GM20000 (cell line): ENCODE measurements around the gene PTH1R.

ENCODE experiments used
- DNase-seq: peaks from one replicate; pipeline ENCODE4 v3.0.0; 2012; ENCODE audit warnings: low spot score
- CTCF ChIP-seq: IDR thresholded peaks from 2 replicates; pipeline ENCODE4 v1.5.1; 2012; ENCODE audit warnings: mild to moderate bottlenecking, control low read depth; ENCODE audit errors: extremely low read depth, missing control alignments

The PTH1R gene

GRCh38 chr3:46881596-46882376 lies 4.3 kb downstream of the PTH1R start:
- TF ChIP-seq CTCF, result no peak
- no peak for DNase-seq

GRCh38 chr3:46882377-46883053 lies 5.0 kb downstream of the PTH1R start:
- no peak for TF ChIP-seq CTCF
- DNase-seq, result peak; percentile 65

DNA sequence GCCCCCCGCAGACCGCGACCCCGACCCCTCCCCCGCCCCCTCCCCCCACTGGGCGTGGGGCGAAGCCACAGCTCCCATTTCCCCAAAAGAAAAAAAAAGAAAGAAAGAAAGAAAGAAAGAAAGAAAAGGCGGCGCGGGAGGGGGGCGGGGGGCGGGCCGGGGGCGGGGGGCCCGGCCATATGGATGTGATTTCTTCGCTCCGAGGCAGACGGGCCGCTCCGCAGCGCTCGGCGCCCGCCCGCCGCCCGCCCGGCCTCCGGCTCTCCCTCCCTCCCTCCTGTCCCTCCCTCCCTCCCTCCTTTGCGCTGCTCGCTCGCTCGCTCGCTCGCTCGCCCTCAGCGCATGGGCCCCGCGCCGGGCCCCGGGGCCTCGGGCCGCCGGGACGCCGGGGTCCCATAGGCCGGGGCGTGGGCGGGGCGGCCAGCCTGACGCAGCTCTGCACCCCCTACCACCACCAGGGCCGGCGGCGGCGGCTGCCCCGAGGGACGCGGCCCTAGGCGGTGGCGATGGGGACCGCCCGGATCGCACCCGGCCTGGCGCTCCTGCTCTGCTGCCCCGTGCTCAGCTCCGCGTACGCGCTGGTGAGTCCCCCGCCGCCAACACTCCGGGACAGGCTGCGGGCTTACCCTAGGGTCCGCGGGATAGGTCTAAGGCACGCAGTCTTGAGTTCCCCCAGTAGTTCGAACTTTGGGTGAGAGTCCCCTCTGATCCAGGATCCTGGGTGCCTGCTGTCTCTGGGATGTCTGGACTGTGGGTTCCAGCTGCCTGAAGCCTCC lies 5.7 kb downstream of the PTH1R start:
- TF ChIP-seq CTCF, result no peak
- DNase-seq, result peak; percentile 68

- no peak for TF ChIP-seq CTCF
Measured at GRCh38 chr3:46883830-46884185, 6.3 kb downstream of the PTH1R start.

DNA sequence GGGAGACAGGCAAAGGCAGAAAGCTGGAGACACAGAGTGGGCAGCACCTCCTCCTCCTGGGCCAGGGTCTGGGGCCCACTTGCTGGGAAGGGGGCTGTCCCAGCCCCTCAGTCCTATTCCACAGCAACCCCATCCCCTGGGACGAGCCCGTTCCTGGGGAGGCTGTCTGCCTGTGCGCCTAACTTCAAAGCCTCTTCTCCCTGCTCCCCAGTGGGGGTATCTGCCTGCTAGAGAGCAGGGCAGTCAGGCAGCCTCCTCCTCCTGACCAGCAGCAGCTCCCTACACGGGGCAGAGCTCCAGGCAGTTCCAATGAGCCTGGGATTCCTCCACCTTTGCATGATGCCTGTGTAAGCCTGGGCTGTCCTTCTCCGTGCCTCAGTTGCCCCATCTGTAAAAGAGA lies 6.9 kb downstream of the PTH1R start:
- TF ChIP-seq CTCF, result no peak
- no peak for DNase-seq

More at GRCh38 chr3:46883830-46884185, 6.3 kb downstream of the PTH1R start:
- no peak for DNase-seq

DNA sequence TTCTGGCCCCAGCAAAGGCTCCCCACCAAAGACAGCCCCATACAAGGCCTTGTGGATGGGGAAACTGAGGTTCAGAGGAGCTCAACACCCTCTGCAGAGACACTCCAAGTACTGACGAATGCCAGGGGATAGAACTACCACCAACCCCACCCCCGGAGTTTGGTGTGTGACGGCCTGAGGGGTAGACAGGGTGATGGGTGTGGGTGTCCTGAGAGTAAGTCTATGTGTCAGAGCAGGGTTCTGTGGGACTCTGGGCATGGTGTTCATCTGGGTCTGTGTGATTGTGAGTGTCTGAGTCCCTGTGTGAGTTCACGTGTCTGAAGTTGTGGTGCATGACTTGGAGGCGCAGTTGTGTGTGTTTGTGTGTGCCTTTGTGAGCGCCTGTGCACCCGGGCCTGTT lies 7.4 kb downstream of the PTH1R start:
- no peak for DNase-seq
- no peak for TF ChIP-seq CTCF

- no peak for DNase-seq
- TF ChIP-seq CTCF, result no peak
Measured at GRCh38 chr3:46885612-46886011, 8.1 kb downstream of the PTH1R start.
